GM21367 (cell line): ENCODE measurements around the gene CCDC175.

ENCODE experiments used
- ATAC-seq: cut with Tn5 transposase; IDR thresholded peaks from one replicate; pipeline ENCODE4 v1.9.1; 2021; ENCODE audit not compliant: unreplicated experiment

The CCDC175 gene

DNA sequence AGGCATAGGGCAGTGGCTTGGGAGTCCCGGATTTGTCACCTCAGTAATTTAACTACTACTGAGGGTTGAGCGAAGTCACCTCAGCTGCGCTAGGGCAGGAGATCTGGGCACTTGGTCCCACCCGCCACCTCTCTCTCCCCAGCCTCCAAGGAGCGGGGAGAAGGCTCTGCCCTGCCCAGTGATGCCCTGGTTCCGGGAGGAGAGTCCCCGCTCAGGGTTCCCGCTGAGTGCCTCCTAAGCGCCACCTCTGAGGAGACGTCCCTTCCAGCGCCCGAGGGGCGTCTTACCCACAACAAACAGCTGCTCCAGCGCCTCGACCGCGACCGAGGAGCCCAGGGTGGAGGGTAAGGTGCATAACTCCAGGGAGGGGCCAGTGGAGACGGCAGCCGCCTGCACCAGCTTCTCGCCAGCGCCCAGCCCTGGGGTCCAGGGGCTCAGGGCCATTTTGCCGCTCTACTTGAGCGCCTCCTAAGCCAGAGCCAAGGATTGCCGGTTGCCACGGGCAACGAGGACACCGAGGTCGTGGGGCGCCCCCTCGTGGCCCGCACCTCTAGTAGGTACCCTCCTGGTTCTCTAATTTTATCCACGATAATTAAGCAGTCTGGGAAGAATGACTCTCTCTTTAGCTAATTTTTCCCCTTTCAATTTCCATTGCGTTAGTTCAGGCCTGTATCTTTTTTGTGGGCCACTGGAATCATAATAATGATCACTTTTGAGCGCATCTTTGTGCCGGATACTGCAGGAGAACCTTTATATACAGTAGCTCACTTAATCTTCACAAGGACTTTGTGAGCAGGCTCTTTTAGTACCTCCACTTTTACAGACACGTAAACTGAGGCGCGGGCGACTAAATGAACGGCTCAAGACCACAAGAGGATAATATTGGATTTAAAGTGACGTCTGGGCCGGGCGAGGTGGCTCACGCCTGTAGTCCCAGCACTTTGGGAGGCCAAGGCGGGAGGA lies at the start of gene CCDC175:
CCDC175 (minus strand) TSS at position 481 of the 963 bp plus-strand sequence; CDS start at position 444, 37 bp downstream.
- ATAC-seq, result peak; percentile 99

DNA sequence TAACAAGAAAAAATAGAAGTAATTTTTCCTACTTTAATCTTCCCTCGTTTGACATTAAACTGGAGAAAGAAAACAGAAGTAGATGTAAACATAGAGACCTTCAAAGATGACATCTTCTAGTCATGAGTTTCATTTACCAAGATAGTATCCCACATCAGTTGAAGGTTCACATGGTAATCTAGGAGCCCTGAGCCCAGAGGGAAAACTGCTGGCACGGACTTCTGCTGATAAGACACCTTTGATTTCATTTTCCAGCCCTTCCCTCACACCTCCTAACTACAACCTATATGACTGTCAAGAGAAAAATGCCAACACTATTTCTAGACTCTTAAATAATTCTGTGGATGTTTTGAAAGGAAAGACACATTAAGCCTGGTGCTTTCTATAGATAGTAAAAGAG lies 46.0 kb upstream of the CCDC175 start:
- no peak for ATAC-seq

- ATAC-seq, result no peak
Observed at GRCh38 chr14:59619061-59619460, 42.4 kb upstream of the CCDC175 start.

- ATAC-seq, result no peak
Observed at GRCh38 chr14:59601056-59601455, 24.4 kb upstream of the CCDC175 start.

- no peak for ATAC-seq
Observed at GRCh38 chr14:59600211-59600945, 23.8 kb upstream of the CCDC175 start.

DNA sequence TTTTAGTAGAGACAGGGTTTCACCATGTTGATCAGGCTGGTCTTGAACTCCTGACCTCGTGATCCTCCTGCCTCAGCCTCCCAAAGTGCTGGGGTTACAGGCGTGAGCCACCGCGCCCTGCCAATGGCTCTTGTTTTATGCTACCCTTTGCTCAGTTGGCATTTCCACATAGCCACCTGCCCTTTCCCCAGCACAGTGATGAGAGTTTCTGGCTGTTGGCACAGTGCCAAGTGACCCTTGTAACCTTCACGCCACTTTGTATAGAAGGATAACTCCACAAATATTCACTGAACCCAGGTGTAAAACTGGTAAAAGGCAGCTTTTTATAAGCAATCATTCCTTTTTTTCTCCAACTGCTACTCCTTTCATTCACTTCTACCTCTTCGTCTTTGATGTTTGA lies 18.5 kb upstream of the CCDC175 start:
- ATAC-seq, result no peak

DNA sequence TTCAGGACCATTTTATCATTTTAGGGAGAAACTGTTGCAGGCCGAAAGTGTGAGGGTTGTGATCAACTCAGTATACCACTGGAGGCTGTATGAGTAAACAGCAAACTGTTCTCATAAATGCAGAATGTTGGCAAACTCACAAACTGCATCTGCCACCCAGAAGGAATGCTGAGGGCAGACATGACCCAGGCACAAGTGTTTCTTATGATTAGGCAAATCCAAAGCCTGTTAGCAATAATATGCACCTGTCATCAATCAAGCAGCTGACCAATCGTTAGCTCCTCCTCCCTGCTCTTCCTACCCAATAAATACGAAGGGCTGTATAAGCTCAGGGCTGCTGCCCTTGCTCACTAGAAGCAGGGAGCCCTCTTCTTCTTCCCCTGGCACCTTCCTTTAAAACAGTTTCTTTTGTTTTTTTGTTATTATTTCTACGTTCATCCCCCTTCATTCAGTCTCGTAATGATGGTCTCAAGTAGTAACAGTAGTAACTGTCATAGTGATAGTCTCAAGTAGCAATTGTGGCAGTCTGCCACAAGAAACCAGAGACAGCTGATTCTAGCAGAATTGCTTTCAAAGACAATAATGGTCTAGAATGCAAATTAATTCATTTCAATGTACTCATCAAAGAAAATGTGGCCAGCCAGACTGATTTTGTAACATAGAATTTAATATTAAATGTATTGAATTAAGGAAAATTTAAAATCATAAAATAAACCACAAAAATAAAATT lies 15.2 kb upstream of the CCDC175 start:
- no peak for ATAC-seq

- no peak for ATAC-seq
Observed at GRCh38 chr14:59588101-59588500, 11.5 kb upstream of the CCDC175 start.

DNA sequence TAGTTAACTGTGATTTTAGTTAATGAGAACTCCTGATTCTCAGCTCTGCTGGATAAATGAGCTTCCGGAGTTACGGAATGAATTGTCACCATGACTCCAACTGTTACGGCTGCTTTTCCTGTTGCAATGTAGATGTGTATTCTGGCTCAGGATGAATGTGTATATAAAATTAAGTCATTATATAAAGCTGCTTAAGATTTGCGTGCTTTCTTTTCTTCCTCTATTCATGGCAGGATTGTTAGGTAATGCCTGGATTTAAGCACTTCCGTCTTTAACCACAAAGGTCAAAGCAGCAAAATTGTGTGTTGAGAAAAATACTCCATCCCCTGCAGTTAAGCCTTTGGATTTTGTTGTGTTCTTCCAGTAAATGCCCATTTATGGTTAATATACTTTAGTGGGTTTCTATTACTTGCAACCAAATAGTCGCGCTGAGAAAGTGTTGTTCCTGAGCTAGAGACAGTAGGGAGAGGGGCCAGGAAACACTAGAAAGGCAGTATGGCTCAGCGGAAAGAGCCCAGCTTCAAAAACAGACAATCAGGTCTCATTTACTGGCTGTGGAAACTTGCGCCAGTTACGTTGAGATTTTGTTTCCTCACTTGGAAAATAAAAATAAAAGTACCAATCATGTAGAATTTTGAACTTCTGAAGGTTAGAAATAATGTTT lies 9.4 kb upstream of the CCDC175 start:
- ATAC-seq, result no peak

- ATAC-seq, result no peak
Observed at GRCh38 chr14:59583755-59584154, 7.1 kb upstream of the CCDC175 start.

DNA sequence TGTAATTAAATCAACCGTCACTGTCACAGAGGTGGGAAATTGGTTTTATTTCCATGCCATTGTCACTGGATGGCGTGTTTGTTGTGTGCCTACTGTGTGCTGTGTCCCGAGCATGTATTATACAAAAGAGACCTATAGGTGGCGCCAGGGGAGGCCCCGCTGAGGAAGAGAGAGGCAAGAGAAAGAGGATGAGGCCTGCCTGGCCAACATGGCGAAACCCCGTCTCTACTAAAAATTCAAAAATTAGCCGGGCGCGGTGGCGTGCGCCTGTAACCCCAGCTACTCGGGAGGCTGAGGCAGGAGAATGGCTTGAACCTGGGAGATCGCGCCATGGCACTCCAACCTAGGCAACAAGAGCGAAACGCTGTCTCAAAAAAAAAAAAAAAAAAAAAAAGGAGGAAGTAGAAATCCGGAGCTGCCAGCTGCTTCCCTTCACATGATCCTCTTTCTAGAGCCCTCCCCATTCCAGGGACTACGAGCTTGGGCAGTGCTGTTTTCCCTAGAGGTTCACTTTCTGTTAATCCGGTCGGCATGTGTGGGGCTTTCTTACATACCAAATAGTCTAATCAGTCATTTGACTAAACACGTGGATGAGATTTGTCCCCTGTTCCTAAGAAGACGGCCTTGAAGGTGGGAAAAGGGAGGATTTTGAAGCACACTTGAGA lies 6.4 kb upstream of the CCDC175 start:
- ATAC-seq, result no peak

DNA sequence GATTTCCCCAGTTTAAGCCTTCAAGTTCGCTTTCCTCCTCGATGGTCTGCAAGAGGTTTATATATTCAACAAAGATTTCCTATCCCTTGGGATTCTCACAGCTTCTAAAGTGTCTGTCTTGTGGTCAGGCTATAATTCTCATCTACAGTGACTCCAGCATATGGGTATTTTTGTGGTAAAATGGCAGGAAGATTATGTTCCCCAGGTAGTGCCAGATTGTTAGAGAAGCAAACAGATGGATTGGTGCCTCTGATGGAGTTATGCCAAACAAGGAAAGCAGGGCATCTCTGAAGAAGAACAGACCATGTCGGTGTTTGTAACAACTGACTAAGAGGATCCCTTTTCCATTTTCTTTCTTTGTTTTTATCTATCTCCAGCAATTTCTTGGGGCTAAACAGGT lies 5.5 kb upstream of the CCDC175 start:
- no peak for ATAC-seq

DNA sequence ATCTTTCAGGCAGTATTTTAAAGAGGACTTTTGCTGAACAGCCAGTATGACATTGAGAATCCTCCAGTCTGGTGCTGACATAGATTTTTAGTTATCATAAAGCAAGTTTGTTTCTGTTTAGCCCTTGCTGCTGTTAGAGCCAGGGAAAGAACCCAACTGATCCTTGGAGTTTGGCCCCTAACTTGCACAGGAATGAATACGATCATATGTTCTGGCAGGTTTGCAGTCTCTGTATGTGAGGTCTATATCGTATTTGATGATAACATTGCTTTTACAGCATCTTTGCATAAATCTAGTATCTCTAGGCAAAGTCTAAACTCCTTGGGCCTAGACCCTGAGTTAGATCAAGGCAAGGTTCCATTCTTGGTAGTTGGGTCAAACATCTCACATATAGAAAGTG lies 4.3 kb upstream of the CCDC175 start:
- ATAC-seq, result no peak

DNA sequence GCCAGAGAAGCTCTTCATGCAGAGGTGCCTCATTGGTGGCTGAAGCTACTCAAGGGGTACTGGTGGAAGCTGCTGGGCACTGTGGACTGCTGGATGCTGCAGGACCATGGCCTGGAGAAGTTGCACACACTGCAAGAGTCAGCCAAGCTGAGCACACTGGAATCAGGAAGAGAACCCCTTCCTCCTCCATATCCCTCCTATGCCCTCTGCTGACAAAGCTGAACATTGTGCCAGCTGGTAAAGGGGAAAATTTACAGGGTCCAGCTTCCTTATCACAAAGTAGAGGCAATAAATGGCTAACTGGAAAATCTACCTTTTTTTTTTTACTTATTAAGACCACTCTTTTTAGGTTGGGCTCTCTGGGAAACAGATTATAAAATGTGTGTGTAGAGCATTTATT lies 6.5 kb downstream of the CCDC175 start:
- ATAC-seq, result no peak

- no peak for ATAC-seq
Observed at GRCh38 chr14:59566725-59567124, 9.9 kb downstream of the CCDC175 start.

- ATAC-seq, result no peak
Observed at GRCh38 chr14:59566296-59566695, 10.3 kb downstream of the CCDC175 start.

DNA sequence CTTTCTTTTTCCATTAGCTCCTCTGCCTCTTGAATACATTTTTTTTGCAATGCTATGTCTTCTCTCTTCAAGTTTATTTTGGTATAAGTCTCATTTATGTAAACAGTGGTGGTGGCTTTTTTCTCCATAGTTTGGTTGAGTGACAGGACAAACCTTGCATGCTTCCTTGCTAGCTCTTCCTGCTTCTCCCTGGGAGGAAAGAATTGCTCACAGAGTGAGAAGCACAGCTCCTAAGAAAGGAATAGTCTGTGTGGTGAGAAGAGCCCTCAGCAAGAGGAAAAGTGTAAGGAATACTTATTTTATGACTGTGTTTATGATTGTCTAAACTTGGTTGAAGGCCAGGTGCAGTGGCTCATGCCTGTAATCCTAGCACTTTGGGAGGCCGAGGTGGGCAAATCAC lies 11.5 kb downstream of the CCDC175 start:
- ATAC-seq, result no peak

DNA sequence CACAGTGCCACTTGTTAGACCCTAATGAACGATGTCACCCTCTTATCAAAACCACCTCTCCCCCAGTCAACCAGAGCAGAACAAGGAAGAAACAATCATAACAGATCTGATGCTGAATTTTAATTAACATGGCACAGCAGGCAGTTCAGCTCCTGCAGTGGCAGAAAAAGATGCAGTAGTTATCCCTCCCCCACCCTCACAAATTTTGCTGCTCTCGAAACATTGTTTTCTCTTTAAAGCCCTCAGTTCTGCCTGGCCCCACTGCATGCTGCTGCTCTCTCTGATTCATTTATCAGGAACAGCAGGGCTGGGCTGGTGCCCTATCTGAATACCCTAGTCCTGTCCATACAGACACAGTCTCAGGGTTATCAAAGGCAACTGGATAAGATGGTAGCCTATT lies 12.2 kb downstream of the CCDC175 start:
- ATAC-seq, result no peak

GRCh38 chr14:59547310-59547709 lies 29.3 kb downstream of the CCDC175 start:
- ATAC-seq, result no peak

GRCh38 chr14:59543873-59544272 lies 32.7 kb downstream of the CCDC175 start:
- ATAC-seq, result no peak
